Heart right ventricle (tissue), 16 donors: ENCODE results near the gene WDR77. TPM values are rescaled to one million over a fixed set of nuclear protein-coding genes. Genes with fewer than 3 reads are reported as not detected.

Experiments used
- ATAC-seq, 8 donors: fragments of 200-7000 bp; cut with Tn5 transposase; one replicate each; pipeline ENCODE4 v1.9.1; 2020; ENCODE audit warnings: mild to moderate bottlenecking in 8 of 8, moderate library complexity in 8 of 8, moderate number of reproducible peaks in 1 of 8
- DNase-seq, 2 donors: peaks; one replicate each; pipeline ENCODE4 v3.0.0-alpha.2; 2020
- H3K27ac ChIP-seq, 10 donors: fragments of 200-600 bp; sonication (generic) in 2 of 10; one replicate each; pipeline versions ENCODE4 v1.5.0 to v1.8.0; 2020 to 2022; ENCODE audit warnings: mild to moderate bottlenecking in 3 of 10
- H3K27me3 ChIP-seq, 7 donors: fragments of 200-600 bp; one replicate each; pipeline ENCODE4 v1.8.0; 2021 to 2022; ENCODE audit warnings: mild to moderate bottlenecking in 2 of 7
- H3K36me3 ChIP-seq, 9 donors: fragments of 200-600 bp; sonication (generic) in 1 of 9; one replicate each; pipeline versions ENCODE4 v1.5.0 to v1.8.0; 2020 to 2022; ENCODE audit warnings: mild to moderate bottlenecking in 2 of 9
- H3K4me1 ChIP-seq, 9 donors: fragments of 200-600 bp; sonication (generic) in 1 of 9; one replicate each; pipeline versions ENCODE4 v1.5.0 to v1.8.0; 2020 to 2022; ENCODE audit warnings: mild to moderate bottlenecking in 4 of 9
- H3K4me3 ChIP-seq, 10 donors: fragments of 200-600 bp; sonication (generic) in 2 of 10; one replicate each; pipeline versions ENCODE4 v1.5.0 to v1.8.0; 2020 to 2022; ENCODE audit warnings: mild to moderate bottlenecking in 7 of 10, moderate library complexity in 2 of 10
- H3K9me3 ChIP-seq, 11 donors: fragments of 200-600 bp in 10 of 11; sonication (generic) in 2 of 11; one replicate each; pipeline versions ENCODE4 v1.5.0 to v1.8.0; 2013 to 2022; ENCODE audit warnings: mild to moderate bottlenecking in 2 of 11, control low read depth in 1 of 11, moderate library complexity in 1 of 11
- WGBS, 2 donors: extraction: QIAGEN DNeasy Blood & Tissue Kit; methylation state at CpG; one replicate each; pipeline ENCODE4 v1.1.7; 2013; ENCODE audit warnings: inconsistent platforms in 1 of 2; 5-methylcytosine and 5-hydroxymethylcytosine counted together
- intact Hi-C, 10 donors: fragments of 100-400 bp; cut with DNase I; formaldehyde crosslinking; loops; one replicate each; pipeline versions ENCODE4 v1.11.1 to v1.14.2; 2022
- polyA plus RNA-seq, 2 donors: library from polyadenylated mRNA; stranded (reverse); fragments of 200-250 nt; gene quantifications; one replicate each; pipeline ENCODE4 v1.2.3, GENCODE V29; 2013
- total RNA-seq, 10 donors: library from RNA; stranded (reverse); fragmentation: NEBNext Ultra II Directional in 3 of 10; extraction: Animal tissue kit (Norgen Biotek cat#: 25700) in 3 of 10; gene quantifications; one replicate each; pipeline versions ENCODE4 v1.2.1 to v1.2.4, GENCODE V29; 2021 to 2023
- TF ChIP-seq, protein P1 (sequence below), 9 donors: fragments of 200-600 bp; sonication (generic) in 2 of 9; IDR thresholded peaks; one replicate each; pipeline versions ENCODE4 v1.5.0 to v1.8.0; 2021 to 2022; ENCODE audit warnings: antibody characterized with exemption in 9 of 9, mild to moderate bottlenecking in 5 of 9, moderate library complexity in 1 of 9
- donor health status: Arrhythmogenic right ventricular cardiomyopathy.
- donor health status: ischemic (EF 13 %, LVEDD 7.1; RV severe dilation, severe dysfunction).
- donor health status: healthy with polysubstance abuse.
- donor health status: DM: no; HTN: yes; CAD: no.
- donor health status: DM: no; HTN: no; CAD: no.
- donor health status: ischemic (EF 25% LVEDD 6.9; RV normal size, moderate dysfunction).
- donor health status: ischemic (EF 25% LVEDD 5.7; RV mildly dilated, moderate dysfunction).
- donor health status: healthy.
- donor health status: DM: yes; HTN: yes; CAD: no.
- donor health status: Ischemic cardiomyopathy.
- donor health status: ischemic (EF 35%, LVEDD 5.7; RV mildly dilated, moderate dysfunction).
- donor health status: nonischemic (EF 11% LVEDD 7.7; RV severe dilation, severe dysfunction).
- donor health status: DM: yes; HTN: yes; CAD: no.
- donor health status: PGD.
- donor health status: ischemic (EF 29% LVEDD 5.4; RV normal size, mild dysfunction).
- donor health status: nonischemic (EF 23%, LVEDD 6.1; RV moderate dilation, normal function).

The WDR77 gene
- total and polyA plus RNA-seq, 12 donors = 21.4 to 55.8 (median 35.3) TPM

DNA sequence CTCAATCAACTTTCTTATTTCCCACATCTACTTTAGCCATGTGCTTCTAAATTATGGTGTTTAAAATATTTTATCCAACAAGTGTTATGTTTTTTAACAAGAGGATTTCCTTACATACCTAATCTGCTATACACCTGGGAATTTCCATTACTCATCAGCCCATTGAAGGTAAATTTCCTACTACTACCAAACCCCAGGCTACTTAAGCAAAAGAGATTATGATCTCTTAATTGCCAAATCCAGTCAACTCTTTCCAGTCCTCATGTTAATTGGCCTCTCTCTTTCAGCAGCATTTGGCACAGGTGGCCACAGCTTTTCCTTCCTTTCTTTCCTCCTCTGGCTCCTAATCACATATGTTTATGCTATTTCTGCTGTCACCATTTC lies 19.7 kb upstream of the WDR77 start:
- Histone ChIP-seq H3K27me3 (no peaks in the 10 kb centered on the region), H3K36me3 (peaks cover 0 to 89% (median 21%) of the 10 kb centered on the region in 9 donors), H3K9me3 (no peaks in the 10 kb centered on the region), H3K4me1 (peaks cover 0 to 39% (median 13%) of the 10 kb centered on the region in 9 donors), H3K4me3 (no peak overlapping the region), H3K27ac (peak overlapping the region in 3 of 10 donors; percentile 16 to 68 (median 63))
- TF ChIP-seq, protein P1, sequence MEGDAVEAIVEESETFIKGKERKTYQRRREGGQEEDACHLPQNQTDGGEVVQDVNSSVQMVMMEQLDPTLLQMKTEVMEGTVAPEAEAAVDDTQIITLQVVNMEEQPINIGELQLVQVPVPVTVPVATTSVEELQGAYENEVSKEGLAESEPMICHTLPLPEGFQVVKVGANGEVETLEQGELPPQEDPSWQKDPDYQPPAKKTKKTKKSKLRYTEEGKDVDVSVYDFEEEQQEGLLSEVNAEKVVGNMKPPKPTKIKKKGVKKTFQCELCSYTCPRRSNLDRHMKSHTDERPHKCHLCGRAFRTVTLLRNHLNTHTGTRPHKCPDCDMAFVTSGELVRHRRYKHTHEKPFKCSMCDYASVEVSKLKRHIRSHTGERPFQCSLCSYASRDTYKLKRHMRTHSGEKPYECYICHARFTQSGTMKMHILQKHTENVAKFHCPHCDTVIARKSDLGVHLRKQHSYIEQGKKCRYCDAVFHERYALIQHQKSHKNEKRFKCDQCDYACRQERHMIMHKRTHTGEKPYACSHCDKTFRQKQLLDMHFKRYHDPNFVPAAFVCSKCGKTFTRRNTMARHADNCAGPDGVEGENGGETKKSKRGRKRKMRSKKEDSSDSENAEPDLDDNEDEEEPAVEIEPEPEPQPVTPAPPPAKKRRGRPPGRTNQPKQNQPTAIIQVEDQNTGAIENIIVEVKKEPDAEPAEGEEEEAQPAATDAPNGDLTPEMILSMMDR (IDR thresholded peaks at IDR 0.05) = no peak
- intact Hi-C loops = no loop called here
- DNase-seq = no peak
- no peak for ATAC-seq

DNA sequence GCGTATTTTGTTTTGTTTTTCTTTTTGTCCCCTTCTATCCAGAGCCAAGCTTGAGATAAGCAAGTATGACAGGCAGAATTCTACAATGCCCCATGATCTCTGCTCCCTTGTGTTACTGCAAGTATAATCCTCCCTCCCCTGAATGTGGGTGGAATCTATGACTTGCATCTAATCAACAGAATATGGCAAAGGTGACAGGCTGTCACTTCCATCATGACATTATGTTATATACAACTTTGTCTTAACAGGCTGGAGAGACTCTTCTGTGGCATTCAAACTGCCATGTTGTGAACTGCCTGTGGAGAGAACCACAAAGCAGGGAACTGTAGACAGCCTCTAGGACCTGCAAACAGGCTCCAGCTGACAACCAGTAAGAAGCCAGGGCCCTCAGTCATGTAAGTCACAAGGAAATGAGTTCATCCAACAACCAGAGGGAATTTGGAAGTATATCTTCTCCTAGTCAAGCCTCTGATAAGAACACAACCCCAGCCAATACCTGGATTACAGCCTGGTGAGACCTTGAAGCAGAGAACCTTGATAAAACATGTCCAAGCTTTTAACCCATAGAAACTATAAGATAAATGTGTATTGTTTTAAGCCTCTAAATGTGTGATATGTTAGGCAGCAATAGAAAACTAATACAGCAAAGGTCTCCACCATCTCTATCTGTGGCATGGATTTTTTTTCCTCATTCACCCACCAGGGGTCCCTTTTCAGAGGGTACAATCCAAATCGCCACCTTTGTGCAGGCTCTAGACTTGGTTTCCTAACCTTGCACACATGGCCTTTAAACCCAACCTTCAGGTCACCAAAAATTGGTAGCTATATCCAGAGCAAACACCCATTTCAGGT lies 19.0 kb upstream of the WDR77 start:
- intact Hi-C loops = no loop called here
- ATAC-seq = peak in 4 of 8 donors; percentile 24 to 58 (median 36)
- Histone ChIP-seq H3K4me1 (peaks cover 0 to 37% (median 7%) of the 10 kb centered on the region in 9 donors), H3K4me3 (no peak overlapping the region), H3K9me3 (no peaks in the 10 kb centered on the region), H3K36me3 (peaks cover 0 to 94% (median 21%) of the 10 kb centered on the region in 9 donors), H3K27me3 (no peaks in the 10 kb centered on the region), H3K27ac (peak overlapping the region in 7 of 10 donors; percentile 16 to 68 (median 41))
- TF ChIP-seq, protein P1 (IDR thresholded peaks at IDR 0.05) = no peak
- no peak for DNase-seq
- WGBS, 2 donors = 72 to 83% methylated on average over 2 of the region's 2 CpGs

DNA sequence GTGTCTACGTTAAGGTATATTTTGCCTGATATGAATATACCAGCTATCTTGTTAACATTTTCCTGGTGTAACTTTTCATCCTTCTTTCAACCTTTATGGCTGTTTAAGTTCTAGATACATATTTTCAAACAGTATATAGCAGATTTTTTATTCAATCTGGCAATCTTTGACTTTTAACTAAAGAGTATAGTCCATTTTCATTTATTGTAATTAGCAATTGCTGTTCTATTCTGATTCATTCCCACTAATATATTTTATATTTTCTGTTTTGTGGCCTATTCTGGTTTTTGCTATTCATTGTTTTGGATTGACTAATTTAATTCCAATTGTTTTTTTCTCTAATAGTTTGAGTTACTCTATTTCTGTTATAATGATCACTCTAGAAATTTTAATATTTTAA lies 17.4 kb upstream of the WDR77 start:
- H3K4me3 ChIP-seq = no peak overlapping the region
- H3K27ac ChIP-seq = peak overlapping the region in 1 of 10 donors; percentile 23
- no peaks in the 10 kb centered on the region for H3K9me3 ChIP-seq
- no peak for DNase-seq
- 0 to 1% methylated on average over 1 of the region's 1 CpG for WGBS, 2 donors
- peaks cover 0 to 28% (median 13%) of the 10 kb centered on the region in 9 donors for H3K4me1 ChIP-seq
- H3K36me3 ChIP-seq = peaks cover 0 to 98% (median 26%) of the 10 kb centered on the region in 9 donors
- no peak for ATAC-seq
- H3K27me3 ChIP-seq = no peaks in the 10 kb centered on the region
- TF ChIP-seq, protein P1 (IDR thresholded peaks at IDR 0.05) = no peak
- intact Hi-C loops = no loop called here

GRCh38 chr1:111465754-111466153 lies 16.7 kb upstream of the WDR77 start:
- TF ChIP-seq, protein P1 (IDR thresholded peaks at IDR 0.05) = no peak
- ATAC-seq (no peak), DNase-seq (no peak)
- 97 to 100% methylated on average over 2 of the region's 2 CpGs for WGBS, 2 donors
- Histone ChIP-seq H3K4me1 (peaks cover 0 to 27% (median 13%) of the 10 kb centered on the region in 9 donors), H3K4me3 (no peak overlapping the region), H3K27ac (no peak overlapping the region), H3K36me3 (peaks cover 0 to 98% (median 31%) of the 10 kb centered on the region in 9 donors), H3K9me3 (no peaks in the 10 kb centered on the region), H3K27me3 (no peaks in the 10 kb centered on the region)
- intact Hi-C loops = no loop called here
